COLO829 (cell line): ENCODE data around the gene RANBP10.

ENCODE experiments used
- DNase-seq: peaks from one replicate; pipeline ENCODE4 v3.0.0; 2012; ENCODE audit warnings: low spot score

The RANBP10 gene

DNA sequence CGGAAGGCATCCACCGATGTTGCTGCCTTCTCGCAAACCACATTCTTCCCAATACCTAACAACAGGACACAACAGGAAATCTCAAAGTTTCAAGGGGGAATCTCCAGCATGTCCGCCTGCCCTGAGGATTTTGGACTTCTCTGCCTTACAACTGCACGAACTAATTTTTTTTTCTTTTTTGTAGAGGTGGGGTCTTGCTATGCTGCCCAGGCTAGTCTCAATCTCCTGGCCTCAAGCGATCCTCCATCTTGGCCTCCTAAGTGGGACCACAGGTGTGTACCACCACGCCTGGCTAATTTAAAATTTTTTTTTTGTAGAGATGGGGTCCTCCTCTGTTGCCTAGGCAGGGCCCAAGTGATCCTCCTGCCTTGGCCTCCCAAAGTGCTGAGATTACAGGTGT is 130.4 kb downstream of the RANBP10 start:
- no peak for DNase-seq

DNA sequence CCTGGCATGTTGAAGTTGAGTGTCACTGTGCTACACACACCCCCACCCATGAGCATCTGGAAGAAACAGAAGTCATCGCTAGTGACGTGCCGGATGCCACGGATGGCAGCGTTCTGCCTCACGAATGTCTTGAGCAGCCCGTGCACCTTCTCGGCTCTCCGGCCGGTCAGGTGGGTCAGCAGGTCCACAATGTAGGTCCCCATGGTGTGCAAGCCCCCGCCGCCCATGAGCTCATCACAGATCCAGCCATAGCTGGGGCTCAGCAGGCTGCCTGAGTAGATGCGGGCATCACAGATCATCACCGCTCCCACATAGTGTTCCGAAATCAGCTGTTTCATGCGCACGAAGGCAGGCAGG is 130.8 kb downstream of the RANBP10 start:
- DNase-seq = no peak

DNA sequence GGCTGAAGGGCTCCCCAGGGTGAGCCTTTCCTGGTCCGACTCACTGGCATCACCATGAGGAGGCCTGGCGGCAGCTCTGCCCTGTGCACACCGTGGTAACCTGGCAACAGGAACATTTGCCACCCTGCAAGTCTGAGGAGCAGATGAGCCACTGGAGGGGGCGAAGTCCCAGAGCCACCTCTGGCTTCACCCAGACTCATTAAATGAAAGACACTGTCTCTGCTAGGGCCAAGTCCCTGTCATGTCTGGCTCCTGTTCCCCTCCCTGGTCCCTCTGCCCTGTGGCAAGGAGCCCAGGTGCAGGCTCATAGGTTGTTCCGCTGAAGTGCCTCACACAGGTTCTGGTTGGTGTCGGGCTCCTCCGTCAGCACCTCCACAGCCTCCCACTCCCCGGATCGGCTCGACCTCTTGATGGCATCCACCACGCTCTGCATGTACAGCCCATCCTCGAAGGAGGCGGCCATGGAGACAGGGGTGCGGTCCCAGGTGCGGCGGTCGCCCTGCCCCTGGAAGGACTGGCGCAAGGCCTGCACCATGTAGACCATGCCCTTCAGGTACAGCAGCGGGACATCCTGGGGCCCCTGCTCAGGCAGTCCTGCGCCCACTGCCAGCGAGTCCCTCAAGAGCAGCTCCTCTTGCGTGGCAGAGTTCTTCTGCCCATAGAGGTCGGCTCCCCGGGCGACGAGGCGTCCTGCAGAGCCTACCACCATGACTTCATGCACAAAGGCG is 131.3 kb downstream of the RANBP10 start:
- no peak for DNase-seq

DNA sequence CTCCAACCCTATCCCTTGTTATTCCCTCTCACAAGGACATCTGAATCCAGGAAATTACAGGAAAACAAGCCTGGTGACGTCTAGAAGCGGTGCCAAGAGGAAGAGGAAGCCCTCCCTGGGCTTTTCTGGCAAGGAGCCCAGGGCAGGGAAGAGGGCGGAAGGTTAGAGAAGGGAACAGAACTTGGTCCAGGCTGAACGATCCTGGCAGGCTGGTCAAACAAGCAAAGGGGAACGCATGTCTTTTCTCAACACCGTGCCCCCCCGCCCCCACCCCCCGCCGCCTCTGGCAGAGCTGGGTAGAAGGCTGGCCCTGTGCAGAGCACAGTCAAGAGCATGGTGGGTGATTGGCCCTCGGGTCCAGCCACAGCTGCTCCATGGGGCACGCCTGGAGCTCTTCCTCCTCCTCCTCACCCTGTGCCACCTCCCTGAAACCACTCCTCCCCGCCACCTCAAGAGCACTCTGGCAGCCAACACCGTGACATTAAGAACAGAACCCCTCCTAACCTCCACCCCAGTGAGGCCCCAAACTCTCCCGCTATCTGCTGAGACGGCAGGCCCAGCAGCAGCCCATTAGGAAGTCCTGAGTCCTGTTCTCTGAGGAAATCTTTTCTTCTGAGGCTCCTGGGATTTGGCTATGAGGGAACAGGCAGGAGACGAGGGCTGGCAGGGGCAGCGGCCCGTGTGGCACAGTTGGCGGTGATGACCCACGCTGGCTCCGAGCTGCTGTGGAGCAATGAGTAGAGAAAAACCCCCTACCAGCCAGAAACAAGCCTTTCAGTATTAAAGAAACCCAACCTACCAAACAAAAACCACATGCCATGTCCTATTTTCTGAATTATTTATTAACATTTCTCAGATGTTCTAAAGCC is 132.4 kb downstream of the RANBP10 start:
- DNase-seq = no peak
